GM21515 (cell line): ENCODE data around the gene ANP32E.
"Not testable (repeated sequence)": the region's sequence is repeated elsewhere in the genome, so short reads cannot be mapped to it uniquely, and the experiment has no call there.

Source experiments
- ATAC-seq: cut with Tn5 transposase; IDR thresholded peaks from one replicate; pipeline ENCODE4 v1.9.1; 2021; ENCODE audit not compliant: unreplicated experiment

The ANP32E gene

DNA sequence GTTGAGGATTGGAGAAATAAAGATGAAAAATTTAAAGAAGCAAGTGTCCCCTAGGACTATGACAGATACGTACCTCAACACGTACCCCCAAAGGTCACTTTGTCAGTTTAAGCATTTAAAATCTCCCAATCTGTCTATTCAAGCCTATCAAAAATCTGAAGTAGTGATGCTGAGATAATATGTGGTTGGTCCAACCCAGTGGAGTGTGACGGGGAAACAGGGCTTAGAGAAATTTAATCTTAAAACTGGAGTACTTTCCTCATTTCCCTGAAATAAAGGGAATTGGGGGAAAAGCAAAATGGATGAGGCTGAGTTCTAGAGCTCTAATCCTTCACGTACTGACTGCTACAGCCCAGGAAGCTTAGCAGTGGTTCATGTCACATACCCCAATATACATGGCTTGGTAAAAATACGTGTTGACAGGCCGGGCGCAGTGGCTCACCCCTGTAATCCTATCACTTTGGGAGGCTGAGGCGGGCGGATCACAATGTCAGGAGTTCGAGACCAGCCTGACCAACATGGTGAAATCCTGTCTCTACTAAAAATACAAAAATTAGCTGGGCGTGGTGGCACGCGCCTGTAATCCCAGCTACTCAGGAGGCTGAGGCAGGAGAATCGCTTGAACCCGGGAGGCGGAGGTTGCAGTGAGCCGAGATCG is 21.7 kb downstream of the ANP32E start:
- not testable (repeated sequence) for ATAC-seq

GRCh38 chr1:150213170-150214098 is 22.5 kb downstream of the ANP32E start:
- ATAC-seq, result peak; percentile 73

DNA sequence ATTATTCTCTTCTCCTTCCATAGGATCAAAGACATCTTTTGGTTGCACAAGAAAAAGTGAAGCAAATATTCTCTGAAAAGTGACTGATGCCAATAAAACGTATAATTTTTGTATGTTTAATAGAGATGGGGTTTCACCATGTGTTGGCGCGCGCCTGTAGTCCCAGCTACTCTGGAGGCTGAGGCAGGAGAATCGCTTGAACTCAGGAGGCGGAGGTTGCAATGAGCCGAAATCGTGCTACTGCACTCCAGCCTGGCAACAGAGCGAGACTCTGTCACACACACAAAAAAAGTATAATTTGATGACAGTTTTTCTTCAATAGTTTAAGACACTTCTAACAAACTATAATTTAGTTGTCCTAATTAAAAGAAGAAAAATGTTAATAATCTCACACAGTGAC is 23.8 kb downstream of the ANP32E start:
- ATAC-seq, result no peak

DNA sequence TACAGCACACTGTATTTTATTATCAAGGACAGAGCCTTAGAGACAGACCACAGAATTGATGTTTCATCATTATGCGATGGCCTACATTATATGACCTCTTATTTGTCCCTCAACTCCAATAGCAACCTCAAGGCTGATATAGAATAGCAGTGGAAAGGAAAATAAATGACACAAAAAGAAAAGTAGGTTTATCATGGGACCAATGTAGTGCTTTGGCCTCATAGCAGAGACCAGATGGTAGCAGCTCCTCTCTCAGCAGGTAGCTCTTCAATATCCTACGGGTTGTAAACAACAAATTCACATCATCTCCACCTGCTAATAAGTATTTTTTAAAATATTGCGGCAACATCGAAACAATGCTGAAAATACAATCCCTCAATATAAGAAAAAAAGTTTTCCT is 25.2 kb downstream of the ANP32E start:
- ATAC-seq, result no peak

GRCh38 chr1:150210091-150210490 is 25.8 kb downstream of the ANP32E start:
- ATAC-seq, result no peak

DNA sequence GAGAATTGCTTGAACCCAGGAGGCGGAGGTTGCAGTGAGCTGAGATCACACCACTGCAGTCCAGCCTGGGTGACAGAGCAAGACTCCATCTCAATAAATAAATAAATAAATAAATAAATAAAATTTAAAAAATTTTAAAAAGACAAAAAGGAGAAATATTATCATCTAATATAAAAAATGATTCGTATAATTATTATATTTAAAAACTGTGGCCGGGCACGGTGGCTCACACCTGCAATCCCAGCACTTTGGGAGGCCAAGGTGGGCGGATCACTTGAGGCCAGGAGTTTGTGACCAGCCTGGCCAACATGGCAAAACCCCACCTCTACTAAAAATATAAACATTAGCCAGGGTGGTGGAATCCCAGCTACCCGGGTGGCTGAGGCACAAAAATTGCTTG is 27.5 kb downstream of the ANP32E start:
- ATAC-seq, result not testable (repeated sequence)

DNA sequence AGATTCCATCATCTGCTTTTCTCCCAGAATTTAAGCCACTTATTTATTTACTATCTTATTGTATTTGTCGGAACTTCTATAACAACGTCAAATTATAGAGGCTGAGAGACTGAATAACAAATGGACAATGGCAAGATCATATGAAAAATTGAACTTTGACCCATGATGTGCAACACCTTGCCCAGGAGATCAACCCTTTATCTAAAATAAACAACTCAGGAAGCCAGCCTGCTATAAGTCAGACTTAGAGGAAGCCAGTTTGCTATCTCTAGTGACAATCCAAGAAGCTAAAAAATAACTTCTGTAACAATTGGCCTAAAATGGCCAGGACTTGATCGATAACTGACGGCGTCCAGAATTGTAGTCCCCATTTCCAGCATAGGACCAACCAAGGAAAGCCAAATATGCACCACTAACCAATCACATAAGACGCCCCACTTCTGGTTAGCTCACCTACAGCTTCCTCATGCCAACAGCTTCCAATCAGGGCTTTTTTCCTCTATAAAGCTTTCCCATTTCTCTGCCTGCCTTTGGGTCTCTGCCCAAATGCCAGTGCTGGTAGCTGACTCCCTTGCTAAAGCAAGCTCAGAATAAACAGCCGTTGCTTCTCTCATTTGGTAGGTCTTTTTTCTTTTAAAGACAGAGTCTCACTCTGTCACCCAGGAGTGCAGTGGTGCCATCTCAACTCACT is 28.5 kb downstream of the ANP32E start:
- ATAC-seq, result no peak

- ATAC-seq, result no peak
Observed at GRCh38 chr1:150196417-150196816, 39.5 kb downstream of the ANP32E start.

DNA sequence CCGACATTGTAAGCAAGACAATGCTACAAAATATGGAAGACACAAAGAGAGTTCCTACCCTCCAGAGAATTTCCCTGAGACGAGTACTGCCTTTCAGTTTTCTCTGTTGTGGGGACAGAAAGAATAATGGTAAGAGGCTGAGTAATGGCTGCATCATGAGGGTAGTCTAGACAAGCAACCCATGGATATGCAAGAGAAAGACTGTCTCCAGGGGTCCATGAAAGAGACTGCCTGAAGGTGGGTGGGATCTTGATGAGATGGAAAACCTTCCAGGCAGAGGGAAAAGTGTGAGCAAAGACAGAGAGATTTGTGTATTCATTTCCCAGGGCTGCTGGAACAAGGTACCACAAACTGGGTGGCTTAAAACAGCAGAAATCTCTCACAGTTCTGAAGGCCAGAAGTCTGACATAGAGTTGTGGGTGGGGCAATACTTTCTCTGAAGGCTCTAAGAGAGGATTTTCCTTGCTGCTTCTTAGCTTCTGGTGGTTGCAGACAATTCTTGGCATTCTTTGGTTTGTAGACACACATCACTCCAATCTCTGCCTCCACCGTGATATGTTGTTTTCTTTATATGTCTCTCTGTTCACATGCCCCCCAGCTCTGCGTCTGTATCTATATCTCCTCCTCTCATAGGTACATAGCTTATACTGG is 41.4 kb downstream of the ANP32E start:
- no peak for ATAC-seq

DNA sequence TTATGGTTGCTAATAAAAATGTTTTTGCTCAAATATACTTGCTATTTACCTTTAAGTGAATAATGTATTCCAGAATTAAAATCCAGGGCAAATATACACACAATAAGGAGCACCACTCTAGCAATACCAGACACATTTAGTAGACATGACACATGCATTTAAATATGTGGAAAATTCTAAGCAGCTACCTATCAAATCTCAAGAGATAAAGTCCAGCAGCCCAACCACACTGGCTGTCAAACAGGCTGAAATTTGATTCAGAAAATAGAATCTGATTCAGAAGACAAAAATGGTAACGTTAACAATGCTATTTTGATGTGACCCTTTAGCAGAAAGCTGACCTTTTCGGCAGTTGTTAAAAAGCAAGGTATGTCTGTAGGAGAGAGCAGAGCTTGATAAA is 43.9 kb downstream of the ANP32E start:
- no peak for ATAC-seq

- no peak for ATAC-seq
Observed at GRCh38 chr1:150187560-150187931, 48.4 kb downstream of the ANP32E start.

DNA sequence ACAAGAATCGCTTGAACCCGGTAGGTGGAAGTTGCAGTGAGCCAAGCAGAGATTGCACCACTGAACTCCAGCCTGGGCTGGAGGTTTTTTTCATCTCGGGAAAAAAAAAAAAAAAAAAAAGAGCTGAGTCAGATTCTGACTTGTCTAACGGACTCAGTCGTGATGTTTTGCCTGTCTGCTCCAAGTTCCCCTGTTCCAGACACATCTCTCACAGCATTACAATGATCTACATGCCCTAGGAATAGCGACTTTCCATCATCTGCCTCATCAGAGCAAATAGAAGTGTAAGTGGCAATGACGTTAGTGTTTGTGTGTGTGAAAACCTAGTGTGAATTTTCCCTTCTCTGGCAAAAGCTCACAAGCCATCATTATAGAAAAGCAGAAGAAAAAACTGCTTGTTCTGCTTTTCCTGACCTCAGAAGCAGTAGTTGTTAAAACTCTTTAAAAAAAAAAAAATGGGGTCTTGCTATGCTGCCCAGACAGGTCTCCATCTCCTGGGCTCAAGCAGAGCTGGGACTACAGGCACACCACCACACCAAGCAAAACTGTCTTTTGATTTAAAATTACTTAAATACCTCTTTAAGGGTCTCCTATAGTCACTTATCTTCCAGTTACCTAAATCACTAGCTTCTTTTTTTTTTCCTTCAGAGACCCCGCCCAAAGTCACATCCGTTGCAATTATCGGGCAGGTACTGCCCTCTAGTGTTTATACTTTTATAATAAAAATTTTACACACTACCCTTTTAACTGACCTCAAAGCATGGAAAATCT is 48.9 kb downstream of the ANP32E start:
- ATAC-seq, result no peak

DNA sequence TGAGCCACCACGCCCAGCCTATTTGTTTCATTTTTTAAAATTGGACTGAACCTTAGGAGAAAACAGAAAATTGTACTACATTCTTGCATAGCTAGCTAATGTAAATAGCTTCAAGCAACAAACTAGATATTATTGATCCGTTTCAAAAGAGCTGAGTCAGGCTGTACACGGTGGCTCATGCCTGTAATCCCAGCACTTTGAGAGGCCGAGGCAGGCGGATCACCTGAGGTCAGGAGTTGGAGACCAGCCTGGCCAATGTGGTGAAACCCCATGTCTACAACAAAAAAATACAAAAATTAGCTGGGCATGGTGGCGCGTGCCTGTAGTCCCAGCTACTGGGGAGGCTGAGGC is 49.5 kb downstream of the ANP32E start:
- ATAC-seq, result not testable (repeated sequence)

DNA sequence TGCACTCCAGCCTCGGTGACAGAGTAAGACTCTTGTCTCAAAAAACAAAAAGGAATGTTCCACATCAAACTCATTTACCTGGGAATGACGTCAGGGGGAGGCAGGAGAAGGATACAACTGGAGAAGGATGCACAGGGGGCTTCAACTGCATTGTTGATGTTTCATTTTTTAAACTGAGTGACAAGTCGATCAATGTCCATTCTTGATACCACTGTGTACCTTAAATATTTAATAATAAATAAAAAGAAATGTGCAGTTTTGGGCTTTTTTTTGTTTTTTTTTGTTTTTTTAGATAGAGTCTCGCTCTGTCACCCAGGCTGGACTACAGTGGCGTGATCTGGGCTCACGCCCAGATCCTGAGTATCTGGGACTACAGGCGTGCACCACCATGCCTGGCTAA is 50.4 kb downstream of the ANP32E start:
- ATAC-seq, result no peak

- ATAC-seq, result no peak
Observed at GRCh38 chr1:150183061-150183460, 52.9 kb downstream of the ANP32E start.

DNA sequence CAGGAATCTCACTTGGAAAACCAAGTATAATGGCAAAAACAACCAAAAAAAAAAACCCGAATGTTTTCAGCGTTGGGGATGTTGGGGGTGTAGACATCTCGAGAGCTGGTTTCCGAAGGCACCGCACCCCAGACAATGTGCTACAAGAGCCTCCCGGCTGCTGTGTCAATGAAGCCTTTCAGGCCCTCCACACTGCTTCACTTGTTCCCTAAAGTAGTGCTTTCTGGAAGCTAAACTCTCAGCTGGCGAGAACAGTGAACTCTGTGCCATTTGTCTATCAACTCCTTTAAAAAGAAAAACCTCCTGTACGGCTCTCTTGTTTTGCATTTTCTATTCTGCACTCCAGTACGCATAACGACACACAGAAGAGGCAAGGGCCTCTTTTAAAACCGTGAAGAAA is 53.7 kb downstream of the ANP32E start:
- no peak for ATAC-seq

DNA sequence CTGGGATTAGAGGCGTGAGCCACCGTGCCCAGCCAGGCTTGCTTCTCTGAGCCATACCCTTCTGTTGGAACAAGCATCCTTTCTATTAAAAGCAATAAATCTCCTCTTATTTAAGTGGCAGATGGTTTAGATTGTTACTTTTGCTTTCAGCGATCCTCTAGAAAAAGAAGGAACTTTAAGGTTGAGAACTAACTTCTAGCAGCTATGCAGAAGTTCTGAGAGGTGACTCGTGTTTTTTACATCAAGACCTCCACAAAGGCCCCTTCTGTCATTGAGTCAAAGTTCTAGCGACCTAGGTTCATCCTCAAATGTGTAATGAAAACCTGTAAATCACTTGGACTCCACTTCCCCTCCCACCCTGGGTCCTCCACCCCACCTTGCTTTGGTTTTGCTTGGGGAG is 55.4 kb downstream of the ANP32E start:
- no peak for ATAC-seq

DNA sequence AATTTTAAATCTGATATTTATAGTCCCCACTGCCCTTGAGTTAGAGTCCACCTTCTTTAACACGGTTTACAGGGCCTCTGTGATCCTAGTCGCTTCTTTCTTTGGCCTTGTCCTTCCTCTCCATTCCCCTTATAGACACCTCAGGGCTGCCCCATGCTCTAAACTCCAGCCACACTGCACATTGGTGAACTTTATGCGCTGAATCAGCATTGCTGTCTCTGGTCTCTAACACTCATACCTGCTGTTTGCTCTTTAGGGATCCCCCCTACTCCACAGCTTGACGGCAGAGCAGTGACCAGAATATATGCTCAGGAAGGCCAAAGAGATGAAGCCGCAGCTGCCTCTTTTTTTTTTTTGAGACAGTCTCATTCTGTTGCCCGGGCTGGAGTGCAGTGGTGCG is 56.0 kb downstream of the ANP32E start:
- no peak for ATAC-seq

DNA sequence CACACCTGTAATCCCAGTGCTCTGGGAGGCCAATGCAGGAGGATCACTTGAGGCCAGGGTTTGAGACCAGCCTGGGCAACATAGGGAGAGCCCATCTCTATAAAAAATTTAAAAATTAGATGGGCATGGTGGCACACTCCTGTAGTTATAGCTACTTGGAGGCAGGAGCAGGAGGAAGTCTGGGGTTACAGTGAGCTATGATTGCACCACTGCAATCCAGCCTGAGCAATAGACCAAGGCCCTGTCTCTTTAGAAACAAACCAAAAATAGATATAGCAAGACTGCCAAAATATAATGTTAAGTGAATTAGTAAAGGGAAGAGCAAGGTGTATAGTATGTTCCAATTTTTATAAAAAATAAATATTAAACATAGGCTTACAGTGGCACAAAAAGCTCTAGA is 57.4 kb downstream of the ANP32E start:
- ATAC-seq, result no peak

DNA sequence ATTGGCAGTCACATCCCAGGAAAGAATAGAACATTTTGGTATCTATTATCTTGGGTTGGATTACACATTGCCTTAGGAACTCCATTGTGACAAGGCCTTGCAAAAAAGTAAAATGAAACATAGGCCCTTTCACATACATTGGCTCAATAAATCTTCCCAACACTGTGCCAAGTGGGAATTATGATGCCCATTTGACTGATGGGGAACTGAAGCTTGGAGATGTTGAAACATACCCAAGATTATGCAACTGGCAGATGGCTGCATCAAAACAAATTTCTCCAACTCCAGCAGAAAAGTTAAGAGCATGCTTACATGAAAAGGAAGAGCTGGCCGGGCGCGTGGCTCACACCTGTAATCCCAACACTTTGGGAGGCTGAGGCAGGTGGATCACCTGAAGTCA is 59.3 kb downstream of the ANP32E start:
- ATAC-seq, result no peak

GRCh38 chr1:150173141-150173585 is 62.7 kb downstream of the ANP32E start:
- ATAC-seq, result no peak
